Measurements from ENCODE around the gene OBSL1.
A peak's percentile ranks its signal among the peaks of the same experiment; 100 is the strongest.

OBSL1 gene

DNA sequence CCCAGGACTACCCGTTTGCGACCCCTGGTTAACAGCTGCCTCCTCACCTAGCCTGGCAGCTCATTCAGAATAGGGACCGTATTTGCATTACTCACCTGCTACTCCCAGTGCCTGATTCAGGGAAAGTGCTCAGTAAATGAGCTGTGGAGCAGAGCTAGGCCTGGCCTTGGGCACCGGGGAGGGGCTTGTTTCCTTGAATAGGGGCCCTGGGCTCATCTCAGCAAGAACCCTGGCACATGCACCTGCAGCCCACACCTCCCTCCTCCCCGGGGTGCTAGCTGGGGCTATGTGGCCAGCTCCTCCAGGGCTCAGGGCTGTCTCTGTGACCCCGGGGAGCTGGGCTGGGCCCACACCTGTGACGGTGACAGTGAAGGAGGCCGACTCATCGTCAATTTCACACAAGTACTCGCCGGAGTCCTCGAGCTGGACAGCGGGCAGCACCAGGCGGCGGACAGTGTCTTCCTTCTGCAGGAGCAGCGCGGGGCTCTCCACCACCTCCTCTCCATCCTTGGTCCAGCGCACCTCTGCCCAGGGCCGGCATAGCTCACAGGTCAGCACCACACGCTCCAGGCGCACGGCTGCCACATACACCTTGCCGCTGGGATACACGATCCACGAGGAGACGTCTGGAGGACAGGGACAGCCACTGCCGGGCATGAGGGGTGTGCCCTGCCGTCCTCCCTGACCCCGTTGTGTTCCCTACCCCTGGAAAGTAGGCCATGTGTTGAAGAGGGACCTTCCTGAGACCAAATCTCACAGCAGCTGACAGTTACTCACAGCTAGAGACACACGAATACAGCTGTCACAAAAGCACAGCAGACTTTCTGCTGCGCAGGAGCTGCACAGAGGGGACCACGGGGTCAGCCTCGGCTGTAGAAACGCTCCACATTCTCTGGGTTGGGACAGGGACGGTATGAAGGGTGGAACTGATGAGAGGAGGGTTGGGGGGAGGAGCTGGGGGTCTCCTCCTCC, 9.0 kb downstream of the OBSL1 start:
- no peak overlapping the region for H3K4me3 ChIP-seq (ENCODE audit: low read depth, low read length)
- in situ Hi-C loops (cut with HindIII; ENCODE audit: low sequenced_read_pairs), result no loop called here
- TF ChIP-seq, protein P1, sequence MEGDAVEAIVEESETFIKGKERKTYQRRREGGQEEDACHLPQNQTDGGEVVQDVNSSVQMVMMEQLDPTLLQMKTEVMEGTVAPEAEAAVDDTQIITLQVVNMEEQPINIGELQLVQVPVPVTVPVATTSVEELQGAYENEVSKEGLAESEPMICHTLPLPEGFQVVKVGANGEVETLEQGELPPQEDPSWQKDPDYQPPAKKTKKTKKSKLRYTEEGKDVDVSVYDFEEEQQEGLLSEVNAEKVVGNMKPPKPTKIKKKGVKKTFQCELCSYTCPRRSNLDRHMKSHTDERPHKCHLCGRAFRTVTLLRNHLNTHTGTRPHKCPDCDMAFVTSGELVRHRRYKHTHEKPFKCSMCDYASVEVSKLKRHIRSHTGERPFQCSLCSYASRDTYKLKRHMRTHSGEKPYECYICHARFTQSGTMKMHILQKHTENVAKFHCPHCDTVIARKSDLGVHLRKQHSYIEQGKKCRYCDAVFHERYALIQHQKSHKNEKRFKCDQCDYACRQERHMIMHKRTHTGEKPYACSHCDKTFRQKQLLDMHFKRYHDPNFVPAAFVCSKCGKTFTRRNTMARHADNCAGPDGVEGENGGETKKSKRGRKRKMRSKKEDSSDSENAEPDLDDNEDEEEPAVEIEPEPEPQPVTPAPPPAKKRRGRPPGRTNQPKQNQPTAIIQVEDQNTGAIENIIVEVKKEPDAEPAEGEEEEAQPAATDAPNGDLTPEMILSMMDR (IDR thresholded peaks at IDR 0.05; ENCODE audit: low read depth, low read length, missing control alignments), result no peak
- DNase-seq (ENCODE audit: low read depth), result no peak

DNA sequence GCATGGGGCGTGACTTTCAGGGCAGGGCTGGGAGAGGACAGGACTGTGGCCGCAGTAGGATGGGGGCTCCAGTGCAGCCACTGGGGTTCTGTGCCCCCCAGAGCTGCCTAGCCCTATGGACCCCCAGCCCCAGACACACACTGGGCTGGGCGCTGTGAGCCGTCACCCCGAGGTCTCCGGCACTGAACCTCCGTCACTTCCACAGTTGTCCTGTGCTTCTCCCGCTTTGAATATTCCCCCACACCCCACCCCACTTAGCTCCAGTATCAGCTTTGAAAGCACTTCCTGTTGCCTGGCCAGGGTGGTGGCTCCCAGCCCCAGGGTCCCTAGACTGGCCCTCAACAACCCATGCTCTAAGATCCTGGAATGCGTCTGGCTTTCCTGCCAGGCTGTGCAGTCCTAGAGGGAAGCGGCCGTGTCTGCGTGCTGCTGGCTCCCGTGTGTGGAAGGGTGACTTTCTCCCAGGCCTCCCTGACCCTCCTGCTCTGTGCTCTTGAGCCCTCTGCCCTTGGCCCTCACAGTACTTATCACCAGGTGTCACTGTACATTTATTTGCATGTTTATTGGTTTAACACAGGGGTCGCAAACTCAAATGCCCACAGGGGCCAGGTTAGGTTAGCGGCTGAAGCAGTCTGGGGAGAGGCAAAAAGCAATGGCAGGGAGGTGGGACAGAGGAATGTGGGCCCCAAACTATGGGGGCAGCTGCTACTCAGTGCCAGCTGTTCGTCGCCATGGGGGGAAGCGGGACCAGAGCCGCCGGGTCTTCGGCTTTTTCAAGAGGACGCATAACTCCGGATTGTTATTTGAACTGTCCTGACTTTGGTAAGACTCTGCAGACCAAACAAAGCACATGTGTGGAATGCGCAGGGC, 9.9 kb downstream of the OBSL1 start:
- TF ChIP-seq, protein P1 (IDR thresholded peaks at IDR 0.05; ENCODE audit: low read depth, low read length, missing control alignments), result no peak
- H3K4me3 ChIP-seq (ENCODE audit: low read depth, low read length), result no peak overlapping the region
- in situ Hi-C loops (cut with HindIII; ENCODE audit: low sequenced_read_pairs), result no loop called here
- no peak for DNase-seq (ENCODE audit: low read depth)

DNA sequence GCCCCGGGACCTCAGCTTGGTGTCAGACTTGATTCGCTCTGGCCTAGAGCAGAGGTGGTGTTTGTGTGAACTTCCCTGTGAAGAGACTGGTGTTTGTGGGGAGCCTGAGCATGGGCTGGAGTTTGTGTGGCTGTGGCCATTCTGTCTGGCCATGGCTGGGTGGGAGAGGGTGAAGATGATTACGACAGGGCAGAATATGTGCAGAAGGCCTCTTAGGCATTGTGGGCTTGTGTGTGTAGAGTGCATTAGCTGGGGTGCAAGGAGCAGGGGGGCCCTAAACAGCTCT, 10.5 kb downstream of the OBSL1 start:
- in situ Hi-C loops (cut with HindIII; ENCODE audit: low sequenced_read_pairs), result no loop called here
- TF ChIP-seq, protein P1 (IDR thresholded peaks at IDR 0.05; ENCODE audit: low read depth, low read length, missing control alignments), result no peak
- H3K4me3 ChIP-seq (ENCODE audit: low read depth, low read length), result no peak overlapping the region
- no peak for DNase-seq (ENCODE audit: low read depth)

DNA sequence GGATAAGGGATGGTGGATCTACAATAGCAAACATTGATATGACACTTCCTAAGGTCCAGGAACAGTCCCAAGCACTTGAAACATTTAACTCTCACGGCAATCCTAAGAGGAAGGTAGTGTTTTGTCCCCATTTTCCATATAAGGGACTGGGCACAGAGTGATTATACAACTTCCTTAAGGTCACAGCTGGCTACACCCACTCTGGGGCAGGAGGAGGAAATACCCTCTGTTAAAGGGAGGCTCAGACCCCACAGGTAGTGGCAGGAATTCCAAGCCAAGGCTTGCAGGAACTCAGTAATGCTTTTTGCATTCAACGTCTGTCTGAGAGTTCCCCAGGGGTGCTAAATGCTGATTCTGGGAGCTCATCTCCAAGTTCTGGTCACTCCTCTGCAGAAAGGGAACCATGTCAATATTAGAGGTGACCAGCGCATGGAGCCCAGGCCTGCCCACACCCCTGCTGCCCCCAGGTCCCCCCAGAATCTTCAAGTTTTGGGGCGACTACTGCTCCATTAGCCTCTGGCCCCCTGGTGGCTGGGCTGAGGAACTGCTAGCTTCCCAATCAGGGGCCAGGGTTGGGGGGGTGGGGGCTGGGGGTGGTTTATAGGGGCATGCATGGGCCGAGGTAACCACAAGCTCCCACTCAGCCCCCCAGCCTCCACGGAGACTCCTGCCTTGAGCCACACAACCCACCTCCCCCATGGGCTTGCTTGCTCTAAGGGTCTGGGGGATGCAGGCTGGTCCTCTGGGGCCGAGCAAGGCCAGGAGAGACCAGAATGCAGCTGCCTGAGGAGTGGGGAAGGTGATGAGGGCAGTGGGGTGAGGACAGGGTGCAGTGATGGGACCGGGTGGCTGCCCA, 11.1 kb downstream of the OBSL1 start:
- in situ Hi-C loops (cut with HindIII; ENCODE audit: low sequenced_read_pairs), result no loop called here
- H3K4me3 ChIP-seq (ENCODE audit: low read depth, low read length), result no peak overlapping the region
- DNase-seq (ENCODE audit: low read depth), result no peak
- TF ChIP-seq, protein P1 (IDR thresholded peaks at IDR 0.05; ENCODE audit: low read depth, low read length, missing control alignments), result peak; percentile 67

DNA sequence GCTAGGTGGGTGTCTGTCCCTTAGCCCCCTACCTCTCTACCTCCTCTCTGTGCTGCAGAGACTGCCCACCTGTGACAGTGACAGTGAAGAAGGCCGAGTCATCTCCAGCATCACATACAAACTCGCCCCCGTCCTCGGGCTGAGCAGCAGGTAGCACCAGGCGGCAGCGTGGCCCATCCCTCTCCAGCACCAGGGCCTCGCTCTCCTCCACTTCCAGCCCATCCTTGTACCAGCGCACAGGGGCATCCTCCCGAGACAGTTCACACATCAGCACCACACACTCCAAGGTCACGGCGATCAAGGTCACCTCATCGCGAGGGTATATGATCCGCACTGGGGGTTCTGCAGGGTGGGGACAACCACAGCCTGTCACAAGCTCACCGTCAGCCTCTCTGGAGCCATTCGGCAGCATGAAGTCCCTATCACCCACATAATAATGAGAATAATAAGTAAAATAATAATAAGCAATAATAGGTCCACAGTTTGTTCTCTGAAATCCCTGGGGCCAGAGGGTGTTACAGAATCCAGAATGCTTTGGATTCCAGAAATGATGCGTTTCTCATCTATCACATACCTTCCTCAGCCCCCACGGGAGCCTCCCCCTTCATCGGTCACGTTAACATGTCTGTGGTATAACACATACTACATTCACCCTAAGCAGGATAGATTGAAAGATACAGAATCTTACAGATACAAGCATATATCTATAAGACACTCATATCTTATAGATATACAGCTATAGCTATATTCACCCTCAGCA, 12.0 kb downstream of the OBSL1 start:
- no peak overlapping the region for H3K4me3 ChIP-seq (ENCODE audit: low read depth, low read length)
- DNase-seq (ENCODE audit: low read depth), result no peak
- TF ChIP-seq, protein P1 (IDR thresholded peaks at IDR 0.05; ENCODE audit: low read depth, low read length, missing control alignments), result no peak
- in situ Hi-C loops (cut with HindIII; ENCODE audit: low sequenced_read_pairs), result no loop called here
